Measurements from ENCODE around the gene LRRC42. TPM values are rescaled to one million over a fixed set of nuclear protein-coding genes. Genes with fewer than 3 reads are reported as not detected.

The LRRC42 gene
- total and polyA plus RNA-seq, 10 of the 15 experiments (the other 5 are each of a cell fraction or from before 2014, with no cell fraction given) = 11.0 to 34.4 (median 23.0) TPM

DNA sequence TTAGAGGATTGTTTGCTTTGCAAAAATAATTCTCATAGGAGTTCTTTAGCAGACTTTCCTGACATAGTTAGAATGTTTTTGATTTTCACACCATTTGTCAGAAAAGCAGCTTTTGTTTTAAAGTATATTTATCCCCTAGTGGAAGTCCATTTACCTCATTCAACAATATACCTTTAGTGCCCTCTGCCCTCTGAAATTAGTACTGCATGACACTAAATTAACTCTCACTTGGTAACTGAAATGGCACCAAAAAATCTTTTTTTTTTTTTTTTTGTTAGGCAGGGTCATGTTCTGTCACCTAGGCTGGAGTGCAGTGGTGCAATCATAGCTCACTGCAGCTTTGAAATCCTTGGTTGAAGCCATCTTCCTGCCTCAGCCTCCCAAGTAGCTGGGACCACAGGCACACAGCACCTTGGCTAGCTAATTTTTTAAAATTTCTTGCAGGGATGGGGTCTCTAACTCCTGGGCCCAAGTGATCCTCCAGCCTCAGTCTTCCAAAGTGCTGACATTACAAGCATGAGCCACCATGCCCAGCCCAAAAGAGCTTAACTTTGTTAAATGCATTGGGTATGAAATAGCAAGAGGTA is 13.6 kb downstream of the LRRC42 start:
- intact Hi-C loops (cut with micrococcal nuclease; ENCODE audit: unreplicated experiment) = loop anchor here (1.0 to 10.0 kb wide), 2 partner anchors 98 to 475 kb away; no protein-coding TSS in a partner anchor
- ChIA-PET CTCF (interaction anchor here (0.6 to 7.4 kb wide), 39 partner anchors 11 to 1991 kb away, joined by 3 to 232 read pairs (median 4); partner anchors contain the start of genes IFT25, LRRC42, NDC1 and YIPF1), RAD21 (ENCODE audit: unreplicated experiment) (interaction anchor here (0.6 to 3.2 kb wide), 18 partner anchors 9 to 530 kb away, joined by 3 to 72 read pairs (median 4); partner anchors contain the start of genes IFT25, LRRC42, NDC1 and TMEM59), SMC1A (ENCODE audit: uncharacterized antibody, unreplicated experiment) (interaction anchor here (0.6 to 3.7 kb wide), 22 partner anchors 11 to 746 kb away, joined by 3 to 62 read pairs (median 4); partner anchors contain the start of gene IFT25), POLR2A (interaction anchor here (0.6 to 2.5 kb wide), 6 partner anchors 9 to 99 kb away, joined by 3 to 10 read pairs (median 4); no protein-coding TSS in a partner anchor)
- no TSS peak for BruUV-seq (replicated peaks)
- Histone ChIP-seq H3K4me1 (ENCODE audit: control insufficient read depth, insufficient read depth, low read length) (peaks cover 11% of the 10 kb centered on the region; the same call in 1 of the 2 replicates), H3K79me2 (ENCODE audit: control insufficient read depth, insufficient read depth, low read length) (peaks cover 2% of the 10 kb centered on the region), H3K27me3 (replicated peaks in 1 of 2; ENCODE audit: control insufficient read depth in 2 of 2, insufficient read depth in 2 of 2, low read length in 1 of 2) (no peaks in the 10 kb centered on the region), H4K20me1 (ENCODE audit: control insufficient read depth, insufficient read depth) (no peaks in the 10 kb centered on the region), H3K4me3 (no peak overlapping the region), H3K9me3 (replicated peaks; ENCODE audit: control insufficient read depth, insufficient read depth, low read length) (no peaks in the 10 kb centered on the region), H3K4me2 (ENCODE audit: control insufficient read depth, insufficient read depth) (no peak overlapping the region), H2AFZ (ENCODE audit: control insufficient read depth, low read depth, low read length) (no peak overlapping the region), H3K9ac (ENCODE audit: control insufficient read depth, insufficient read depth, low read length) (no peak overlapping the region), H3K36me3 (ENCODE audit: control insufficient read depth in 2 of 2, insufficient read depth in 2 of 2, low read length in 1 of 2) (peaks cover 0 to 21% of the 10 kb centered on the region in 2 experiments), H3K27ac (ENCODE audit: control insufficient read depth, insufficient read depth) (no peak overlapping the region)
- peak; percentile 64 for TF ChIP-seq SMC3 (IDR thresholded peaks at IDR 0.05; ENCODE audit: borderline replicate concordance, low read length)
- TF ChIP-seq ZNF384 (IDR thresholded peaks at IDR 0.05; ENCODE audit: borderline replicate concordance, low read depth, low read length) = 0 out of 2 replicates have a peak, but pooled peaks have one; percentile 36
- peak; percentile 74 for TF ChIP-seq RAD21 (IDR thresholded peaks at IDR 0.05; ENCODE audit: insufficient read depth, low read depth, low read length)
- TF ChIP-seq, protein P1, sequence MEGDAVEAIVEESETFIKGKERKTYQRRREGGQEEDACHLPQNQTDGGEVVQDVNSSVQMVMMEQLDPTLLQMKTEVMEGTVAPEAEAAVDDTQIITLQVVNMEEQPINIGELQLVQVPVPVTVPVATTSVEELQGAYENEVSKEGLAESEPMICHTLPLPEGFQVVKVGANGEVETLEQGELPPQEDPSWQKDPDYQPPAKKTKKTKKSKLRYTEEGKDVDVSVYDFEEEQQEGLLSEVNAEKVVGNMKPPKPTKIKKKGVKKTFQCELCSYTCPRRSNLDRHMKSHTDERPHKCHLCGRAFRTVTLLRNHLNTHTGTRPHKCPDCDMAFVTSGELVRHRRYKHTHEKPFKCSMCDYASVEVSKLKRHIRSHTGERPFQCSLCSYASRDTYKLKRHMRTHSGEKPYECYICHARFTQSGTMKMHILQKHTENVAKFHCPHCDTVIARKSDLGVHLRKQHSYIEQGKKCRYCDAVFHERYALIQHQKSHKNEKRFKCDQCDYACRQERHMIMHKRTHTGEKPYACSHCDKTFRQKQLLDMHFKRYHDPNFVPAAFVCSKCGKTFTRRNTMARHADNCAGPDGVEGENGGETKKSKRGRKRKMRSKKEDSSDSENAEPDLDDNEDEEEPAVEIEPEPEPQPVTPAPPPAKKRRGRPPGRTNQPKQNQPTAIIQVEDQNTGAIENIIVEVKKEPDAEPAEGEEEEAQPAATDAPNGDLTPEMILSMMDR (IDR thresholded peaks at IDR 0.05 in 2 of 3, conservative IDR thresholded peaks at IDR 0.05 in 1 of 3; ENCODE audit: control insufficient read depth in 2 of 3, extremely low read depth in 1 of 3, insufficient read depth in 1 of 3, low read depth in 3 of 3, low read length in 3 of 3) = peak; percentile 42 to 67 (median 57); a peak in 5 of 6 replicates
- no peak for TF ChIP-seq CREB1 (IDR thresholded peaks at IDR 0.05; ENCODE audit: low read depth)
- no peak for TF ChIP-seq EZH2 (IDR thresholded peaks at IDR 0.05; ENCODE audit: borderline replicate concordance, control insufficient read depth, low read depth, low read length)
- TF ChIP-seq ATF7 (IDR thresholded peaks at IDR 0.05; ENCODE audit: low read depth) = no peak
- FAIRE-seq (peak; percentile 7), DNase-seq (ENCODE audit: low read depth, low spot score) (no peak), ATAC-seq (peak; percentile 81)
- in situ Hi-C loops (cut with MboI) = loop anchor here (5.0 to 25.0 kb wide), 3 partner anchors 53 to 472 kb away; no protein-coding TSS in a partner anchor
